ENCODE measurements around the gene RNF144B.

DNA sequence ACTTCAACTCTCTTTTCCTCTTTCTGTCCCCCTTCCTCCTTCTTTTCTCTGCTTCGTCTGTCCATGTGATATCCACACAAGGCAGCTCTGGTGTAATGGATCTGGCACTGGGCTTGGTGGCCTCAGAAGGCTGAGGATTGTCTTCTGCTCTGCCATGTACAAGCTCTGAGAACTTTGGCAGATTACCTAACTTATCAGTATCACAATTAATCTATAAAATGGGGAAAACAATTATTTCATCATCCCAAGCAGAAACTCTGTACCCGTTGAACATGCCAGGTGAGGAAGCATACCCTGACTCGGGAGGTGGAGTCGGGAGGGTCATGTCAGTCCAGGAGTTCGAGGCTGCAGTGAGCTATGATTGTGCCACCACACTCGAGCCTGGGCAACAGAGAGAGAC, 10.6 kb downstream of the RNF144B start:
- TF ChIP-seq, protein P1, sequence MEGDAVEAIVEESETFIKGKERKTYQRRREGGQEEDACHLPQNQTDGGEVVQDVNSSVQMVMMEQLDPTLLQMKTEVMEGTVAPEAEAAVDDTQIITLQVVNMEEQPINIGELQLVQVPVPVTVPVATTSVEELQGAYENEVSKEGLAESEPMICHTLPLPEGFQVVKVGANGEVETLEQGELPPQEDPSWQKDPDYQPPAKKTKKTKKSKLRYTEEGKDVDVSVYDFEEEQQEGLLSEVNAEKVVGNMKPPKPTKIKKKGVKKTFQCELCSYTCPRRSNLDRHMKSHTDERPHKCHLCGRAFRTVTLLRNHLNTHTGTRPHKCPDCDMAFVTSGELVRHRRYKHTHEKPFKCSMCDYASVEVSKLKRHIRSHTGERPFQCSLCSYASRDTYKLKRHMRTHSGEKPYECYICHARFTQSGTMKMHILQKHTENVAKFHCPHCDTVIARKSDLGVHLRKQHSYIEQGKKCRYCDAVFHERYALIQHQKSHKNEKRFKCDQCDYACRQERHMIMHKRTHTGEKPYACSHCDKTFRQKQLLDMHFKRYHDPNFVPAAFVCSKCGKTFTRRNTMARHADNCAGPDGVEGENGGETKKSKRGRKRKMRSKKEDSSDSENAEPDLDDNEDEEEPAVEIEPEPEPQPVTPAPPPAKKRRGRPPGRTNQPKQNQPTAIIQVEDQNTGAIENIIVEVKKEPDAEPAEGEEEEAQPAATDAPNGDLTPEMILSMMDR (IDR thresholded peaks at IDR 0.05; ENCODE audit: low read depth, low read length) = no peak
- TF ChIP-seq MYC (IDR thresholded peaks at IDR 0.05; ENCODE audit: low read depth, low read length) (no peak), POLR2A (IDR thresholded peaks at IDR 0.05; ENCODE audit: extremely low read depth, insufficient read length) (no peak)
- TF ChIP-seq, protein P2, sequence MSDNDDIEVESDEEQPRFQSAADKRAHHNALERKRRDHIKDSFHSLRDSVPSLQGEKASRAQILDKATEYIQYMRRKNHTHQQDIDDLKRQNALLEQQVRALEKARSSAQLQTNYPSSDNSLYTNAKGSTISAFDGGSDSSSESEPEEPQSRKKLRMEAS (IDR thresholded peaks at IDR 0.05; ENCODE audit: low read depth, low read length) = no peak

Measured in NB4 (cell line).